ENCODE results near the gene TTLL4.
"Not testable (repeated sequence)": the region's sequence is repeated elsewhere in the genome, so short reads cannot be mapped to it uniquely, and the experiment has no call there.

TTLL4 gene, protein sequence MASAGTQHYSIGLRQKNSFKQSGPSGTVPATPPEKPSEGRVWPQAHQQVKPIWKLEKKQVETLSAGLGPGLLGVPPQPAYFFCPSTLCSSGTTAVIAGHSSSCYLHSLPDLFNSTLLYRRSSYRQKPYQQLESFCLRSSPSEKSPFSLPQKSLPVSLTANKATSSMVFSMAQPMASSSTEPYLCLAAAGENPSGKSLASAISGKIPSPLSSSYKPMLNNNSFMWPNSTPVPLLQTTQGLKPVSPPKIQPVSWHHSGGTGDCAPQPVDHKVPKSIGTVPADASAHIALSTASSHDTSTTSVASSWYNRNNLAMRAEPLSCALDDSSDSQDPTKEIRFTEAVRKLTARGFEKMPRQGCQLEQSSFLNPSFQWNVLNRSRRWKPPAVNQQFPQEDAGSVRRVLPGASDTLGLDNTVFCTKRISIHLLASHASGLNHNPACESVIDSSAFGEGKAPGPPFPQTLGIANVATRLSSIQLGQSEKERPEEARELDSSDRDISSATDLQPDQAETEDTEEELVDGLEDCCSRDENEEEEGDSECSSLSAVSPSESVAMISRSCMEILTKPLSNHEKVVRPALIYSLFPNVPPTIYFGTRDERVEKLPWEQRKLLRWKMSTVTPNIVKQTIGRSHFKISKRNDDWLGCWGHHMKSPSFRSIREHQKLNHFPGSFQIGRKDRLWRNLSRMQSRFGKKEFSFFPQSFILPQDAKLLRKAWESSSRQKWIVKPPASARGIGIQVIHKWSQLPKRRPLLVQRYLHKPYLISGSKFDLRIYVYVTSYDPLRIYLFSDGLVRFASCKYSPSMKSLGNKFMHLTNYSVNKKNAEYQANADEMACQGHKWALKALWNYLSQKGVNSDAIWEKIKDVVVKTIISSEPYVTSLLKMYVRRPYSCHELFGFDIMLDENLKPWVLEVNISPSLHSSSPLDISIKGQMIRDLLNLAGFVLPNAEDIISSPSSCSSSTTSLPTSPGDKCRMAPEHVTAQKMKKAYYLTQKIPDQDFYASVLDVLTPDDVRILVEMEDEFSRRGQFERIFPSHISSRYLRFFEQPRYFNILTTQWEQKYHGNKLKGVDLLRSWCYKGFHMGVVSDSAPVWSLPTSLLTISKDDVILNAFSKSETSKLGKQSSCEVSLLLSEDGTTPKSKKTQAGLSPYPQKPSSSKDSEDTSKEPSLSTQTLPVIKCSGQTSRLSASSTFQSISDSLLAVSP

DNA sequence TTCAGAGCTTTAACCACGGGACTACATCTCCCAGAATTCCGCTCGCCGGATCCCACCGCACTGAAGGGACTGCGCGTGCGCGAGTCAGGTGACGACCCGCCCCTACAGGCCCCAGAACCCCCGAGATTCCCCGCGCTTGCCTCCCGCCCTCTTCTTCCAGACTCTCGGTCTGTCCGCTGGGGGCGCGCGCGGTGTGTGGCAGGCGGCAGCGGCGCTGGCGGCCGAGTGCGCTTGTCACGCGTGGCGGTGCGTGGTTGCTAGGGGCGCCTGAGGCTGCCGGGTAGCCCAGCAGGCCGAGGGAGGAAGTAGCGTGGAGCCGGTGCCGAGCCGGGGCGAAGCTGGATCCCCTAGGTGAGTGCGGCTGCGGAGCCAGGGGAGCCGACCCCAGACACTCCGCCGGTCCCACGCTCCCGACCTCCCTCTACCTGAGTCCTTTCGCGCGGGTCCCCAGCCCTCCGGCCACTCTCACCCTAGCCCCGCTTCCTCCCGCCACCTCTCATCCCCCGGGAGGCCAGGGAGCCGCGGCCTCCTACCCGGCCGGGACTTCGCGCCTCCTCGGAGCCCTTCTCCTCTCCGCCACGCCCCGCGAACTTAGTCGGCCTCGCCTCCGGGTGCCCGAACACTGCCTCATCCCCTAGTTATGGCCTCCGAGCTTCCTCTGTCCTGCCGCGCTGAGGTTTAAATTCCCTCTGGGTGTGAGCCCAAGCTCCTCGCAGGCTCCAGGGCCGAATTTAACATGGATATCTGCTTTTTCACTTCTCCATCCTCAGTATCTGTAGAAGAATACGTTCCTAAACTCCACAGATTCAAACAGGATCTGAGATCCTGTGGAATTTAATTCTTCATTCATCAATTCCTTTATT, at the start of gene TTLL4:
Gene TTLL4, plus strand, starts transcription at position 149 of the 863 bp plus-strand sequence. CDS start 26,842 bp downstream, outside the sequence.
- Mint-ChIP-seq H3K9me3 (no peaks in the 10 kb centered on the region), H3K36me3 (ENCODE audit: low read depth) (peaks cover 5% of the 10 kb centered on the region), H3K27ac (peak within 1 kb of the TSS; percentile 89), H3K4me1 (ENCODE audit: low read depth) (peaks cover 22% of the 10 kb centered on the region), H3K4me3 (peak within 1 kb of the TSS; percentile 98), H3K27me3 (ENCODE audit: low read depth) (peaks cover 8% of the 10 kb centered on the region)
- peak; percentile 98 for DNase-seq (ENCODE audit: low spot score)

DNA sequence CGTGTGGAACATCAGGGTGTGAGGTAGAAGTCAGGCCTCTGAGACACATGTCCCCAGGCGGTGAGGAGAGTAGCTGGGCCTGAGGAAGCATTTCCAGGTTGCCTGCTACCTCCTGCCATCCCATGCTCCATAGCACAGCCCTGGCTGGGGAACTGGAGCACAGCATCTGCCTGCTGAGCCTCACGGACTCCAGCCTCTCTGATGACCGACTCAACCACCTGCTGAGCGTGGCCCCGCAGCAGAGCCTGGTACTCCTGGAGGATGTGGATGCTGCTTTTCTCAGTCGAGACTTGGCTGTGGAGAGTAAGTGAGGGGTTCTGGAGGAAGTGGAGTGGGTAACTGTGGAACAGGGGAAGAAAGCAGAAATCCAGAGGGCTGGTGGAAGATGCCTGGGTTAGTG, 48.3 kb upstream of the TTLL4 start:
- no peak overlapping the region for H3K4me3 Mint-ChIP-seq
- H3K4me1 Mint-ChIP-seq (ENCODE audit: low read depth): peaks cover 17% of the 10 kb centered on the region
- no peaks in the 10 kb centered on the region for H3K9me3 Mint-ChIP-seq
- H3K27ac Mint-ChIP-seq: no peak overlapping the region
- H3K27me3 Mint-ChIP-seq (ENCODE audit: low read depth): no peaks in the 10 kb centered on the region
- peaks cover 51% of the 10 kb centered on the region for H3K36me3 Mint-ChIP-seq (ENCODE audit: low read depth)
- no peak for DNase-seq (ENCODE audit: low spot score)

DNA sequence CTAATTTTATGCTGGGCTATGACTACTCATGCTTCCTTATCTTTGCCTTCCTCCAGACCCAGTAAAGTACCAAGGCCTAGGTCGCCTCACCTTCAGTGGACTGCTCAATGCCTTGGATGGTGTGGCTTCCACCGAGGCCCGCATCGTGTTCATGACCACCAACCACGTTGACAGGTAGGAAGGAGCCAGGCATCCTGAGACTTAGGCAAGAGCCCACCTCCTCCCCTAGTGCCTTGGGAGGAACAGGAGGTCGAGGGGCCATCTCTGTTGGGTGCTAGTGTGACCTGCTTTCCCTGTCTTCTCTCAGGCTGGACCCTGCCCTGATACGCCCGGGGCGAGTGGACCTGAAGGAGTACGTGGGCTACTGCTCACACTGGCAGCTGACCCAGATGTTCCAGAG, 47.8 kb upstream of the TTLL4 start:
- Mint-ChIP-seq H3K4me3 (no peak overlapping the region), H3K36me3 (ENCODE audit: low read depth) (peaks cover 50% of the 10 kb centered on the region), H3K27me3 (ENCODE audit: low read depth) (no peaks in the 10 kb centered on the region), H3K9me3 (no peaks in the 10 kb centered on the region), H3K4me1 (ENCODE audit: low read depth) (peaks cover 15% of the 10 kb centered on the region), H3K27ac (no peak overlapping the region)
- no peak for DNase-seq (ENCODE audit: low spot score)

DNA sequence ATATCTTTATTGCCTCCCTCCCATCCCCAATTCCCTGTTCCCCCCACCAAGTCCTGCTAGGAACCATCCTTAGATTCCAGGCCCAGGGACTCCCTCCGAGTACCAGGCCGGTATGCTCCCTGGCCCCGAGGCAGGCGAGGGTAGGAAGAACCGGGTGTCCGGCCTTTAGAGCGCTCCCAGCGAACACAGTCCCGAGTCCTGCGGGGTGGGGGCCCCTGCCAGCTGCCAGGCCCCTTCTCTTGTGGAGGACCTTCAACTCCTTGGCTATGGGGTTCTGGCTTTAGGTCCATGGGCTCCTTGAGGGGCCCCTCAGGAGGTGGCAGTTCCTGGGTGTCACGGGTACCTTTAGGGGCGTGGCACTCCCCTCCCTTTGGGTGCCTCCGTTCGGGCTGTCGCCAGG, 46.7 kb upstream of the TTLL4 start:
- no peak for DNase-seq (ENCODE audit: low spot score)
- Mint-ChIP-seq H3K9me3 (no peaks in the 10 kb centered on the region), H3K27ac (no peak overlapping the region), H3K36me3 (ENCODE audit: low read depth) (peaks cover 45% of the 10 kb centered on the region), H3K4me1 (ENCODE audit: low read depth) (peaks cover 10% of the 10 kb centered on the region), H3K4me3 (no peak overlapping the region), H3K27me3 (ENCODE audit: low read depth) (no peaks in the 10 kb centered on the region)

DNA sequence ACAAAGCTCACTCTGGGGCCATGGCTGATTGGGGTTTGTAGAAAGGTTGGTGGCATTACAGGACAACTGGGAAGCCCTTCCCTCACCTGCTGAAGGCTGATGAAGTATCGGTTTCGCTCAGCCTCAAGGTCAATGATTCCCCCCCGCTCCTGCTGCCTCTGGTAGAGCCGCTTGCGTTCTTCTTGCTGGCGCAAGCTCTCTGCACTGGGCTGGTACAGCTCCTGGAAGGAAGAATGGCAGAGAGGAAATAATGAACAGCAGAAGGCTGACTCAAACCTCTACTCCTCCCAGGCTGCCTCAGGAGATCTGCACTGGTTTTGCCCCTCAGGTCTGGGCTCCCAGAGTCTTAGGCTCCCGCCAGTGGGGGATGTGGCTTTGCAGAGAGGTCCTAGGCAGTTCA, 46.0 kb upstream of the TTLL4 start:
- no peaks in the 10 kb centered on the region for H3K9me3 Mint-ChIP-seq
- no peaks in the 10 kb centered on the region for H3K27me3 Mint-ChIP-seq (ENCODE audit: low read depth)
- peaks cover 9% of the 10 kb centered on the region for H3K4me1 Mint-ChIP-seq (ENCODE audit: low read depth)
- H3K36me3 Mint-ChIP-seq (ENCODE audit: low read depth): peaks cover 45% of the 10 kb centered on the region
- no peak overlapping the region for H3K27ac Mint-ChIP-seq
- no peak overlapping the region for H3K4me3 Mint-ChIP-seq
- DNase-seq (ENCODE audit: low spot score): no peak

DNA sequence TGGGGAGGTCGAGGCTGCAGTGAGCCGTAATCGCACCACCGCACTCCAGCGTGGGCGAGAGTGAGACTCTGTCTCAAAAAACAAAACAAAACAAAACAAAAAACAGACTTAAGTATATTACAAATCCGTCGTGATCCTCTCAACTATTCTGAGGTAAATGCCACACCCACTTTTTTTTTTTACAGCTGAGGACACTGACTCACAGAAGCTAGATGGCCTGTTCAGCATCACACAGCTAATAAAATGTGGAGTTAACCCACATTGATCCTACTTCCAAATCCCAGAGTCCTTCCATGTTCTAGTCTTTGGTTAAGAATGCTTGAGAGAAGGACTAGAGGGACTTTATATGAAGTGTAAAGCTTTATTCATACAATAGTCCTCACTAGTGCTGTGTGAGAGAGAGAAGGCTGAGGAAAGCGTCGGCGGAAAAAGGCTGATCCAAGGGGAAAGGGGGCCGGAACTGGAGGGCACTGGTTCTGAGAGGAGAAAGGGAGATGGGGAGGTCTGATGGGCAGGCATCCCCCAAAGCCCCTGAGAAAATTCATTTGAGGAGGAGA, 39.5 kb upstream of the TTLL4 start:
- H3K4me3 Mint-ChIP-seq: peak overlapping the region; percentile 99
- peaks cover 11% of the 10 kb centered on the region for H3K36me3 Mint-ChIP-seq (ENCODE audit: low read depth)
- no peaks in the 10 kb centered on the region for H3K9me3 Mint-ChIP-seq
- no peaks in the 10 kb centered on the region for H3K27me3 Mint-ChIP-seq (ENCODE audit: low read depth)
- peaks cover 20% of the 10 kb centered on the region for H3K4me1 Mint-ChIP-seq (ENCODE audit: low read depth)
- H3K27ac Mint-ChIP-seq: peak overlapping the region; percentile 92
- no peak for DNase-seq (ENCODE audit: low spot score)

DNA sequence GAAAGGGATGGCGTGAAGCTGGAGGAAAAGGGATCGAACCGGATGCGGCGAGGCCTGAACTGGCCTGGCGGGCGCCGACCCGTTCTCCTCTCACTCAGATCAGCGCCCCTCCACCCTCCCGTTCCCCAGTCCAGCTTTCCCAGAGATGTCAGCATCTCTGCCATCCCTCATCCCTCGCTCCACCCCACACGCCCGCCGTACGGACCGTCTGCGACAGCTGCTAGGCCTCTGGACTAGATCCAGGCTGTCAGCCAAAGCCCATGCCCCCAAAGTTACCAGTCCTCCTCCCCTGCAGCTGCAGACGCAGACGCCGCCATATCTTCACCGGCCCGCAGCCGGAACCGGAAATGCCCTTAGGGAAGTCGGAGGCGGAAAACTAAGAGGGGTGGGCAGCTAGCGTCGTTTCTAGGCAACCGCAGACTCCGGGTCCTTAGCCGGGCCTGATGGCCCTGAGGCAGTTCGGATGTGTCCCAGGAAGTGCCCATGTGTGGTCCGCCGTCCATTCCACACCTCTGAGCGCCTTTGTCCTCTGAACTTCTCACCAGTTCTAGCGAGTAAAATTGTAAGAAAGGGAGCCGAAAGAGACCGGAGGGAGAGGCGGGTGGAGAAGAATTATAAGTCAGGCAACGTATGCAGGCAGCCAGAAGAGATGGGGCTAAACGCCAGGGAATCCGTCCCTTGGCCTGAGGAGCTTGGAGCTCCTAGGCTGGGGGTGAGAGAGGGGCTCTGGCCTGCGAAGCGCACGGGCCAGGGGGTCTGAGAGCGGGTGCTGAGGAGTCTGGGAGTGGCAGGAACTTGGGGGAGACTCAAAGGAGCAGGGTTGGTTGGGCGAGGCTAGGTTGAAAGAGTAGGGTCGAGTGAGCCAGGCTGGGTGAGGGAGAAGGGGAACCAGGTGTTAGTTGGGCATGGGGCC, 38.7 kb upstream of the TTLL4 start, which contains the start of the genes RNF25 and STK36:
Gene RNF25, minus strand, starts transcription at position 349 of the 913 bp plus-strand sequence. Its CDS starts 32 bp downstream, at position 317.
Gene STK36, plus strand, starts transcription at position 433 of the 913 bp plus-strand sequence. CDS start 744 bp downstream, outside the sequence.
- DNase-seq (ENCODE audit: low spot score): peak; percentile 79
- Mint-ChIP-seq H3K27me3 (ENCODE audit: low read depth) (no peaks in the 10 kb centered on the region), H3K36me3 (ENCODE audit: low read depth) (peaks cover 6% of the 10 kb centered on the region), H3K27ac (peak within 1 kb of the TSS; percentile 92), H3K4me1 (ENCODE audit: low read depth) (peaks cover 20% of the 10 kb centered on the region), H3K9me3 (no peaks in the 10 kb centered on the region), H3K4me3 (peak within 1 kb of the TSS; percentile 99)

DNA sequence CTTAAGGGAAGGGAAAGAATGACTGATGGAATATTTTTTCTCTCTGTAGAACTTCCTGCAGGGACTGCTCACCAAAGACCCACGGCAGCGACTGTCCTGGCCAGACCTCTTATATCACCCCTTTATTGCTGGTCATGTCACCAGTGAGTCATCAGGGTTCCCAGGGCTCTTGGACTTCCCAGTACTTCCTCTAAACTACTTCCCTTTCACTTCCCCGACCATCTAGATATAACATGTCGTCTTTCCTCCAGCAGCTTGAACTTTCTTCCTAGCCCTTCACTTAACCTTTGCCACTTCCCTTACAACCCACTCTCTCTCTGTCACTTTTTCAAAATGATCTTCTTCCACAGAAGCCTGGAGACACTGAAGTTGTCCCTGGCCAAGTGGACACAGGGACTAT, 31.5 kb upstream of the TTLL4 start:
- H3K27me3 Mint-ChIP-seq (ENCODE audit: low read depth): no peaks in the 10 kb centered on the region
- no peaks in the 10 kb centered on the region for H3K36me3 Mint-ChIP-seq (ENCODE audit: low read depth)
- no peaks in the 10 kb centered on the region for H3K4me1 Mint-ChIP-seq (ENCODE audit: low read depth)
- no peak for DNase-seq (ENCODE audit: low spot score)
- no peak overlapping the region for H3K4me3 Mint-ChIP-seq
- H3K27ac Mint-ChIP-seq: no peak overlapping the region
- no peaks in the 10 kb centered on the region for H3K9me3 Mint-ChIP-seq

DNA sequence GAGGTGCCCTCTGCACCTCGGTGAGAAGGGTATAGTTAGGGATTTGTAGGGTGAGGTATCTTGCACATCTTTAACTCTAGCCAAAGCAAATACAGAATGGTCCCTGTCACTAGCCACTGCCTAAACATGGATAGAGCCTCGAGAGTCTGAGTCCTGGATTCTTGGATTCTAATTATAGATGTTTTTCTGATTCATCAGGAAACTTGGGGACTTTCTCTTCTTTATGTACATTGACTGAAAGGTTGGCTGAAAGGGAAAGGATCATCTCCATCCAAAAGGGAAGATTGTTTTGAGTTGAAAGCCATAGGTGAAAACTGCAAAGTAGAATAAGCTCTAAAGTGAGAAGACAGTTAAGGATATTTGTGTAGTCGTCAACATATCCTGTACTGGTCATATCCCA, 30.6 kb upstream of the TTLL4 start:
- Mint-ChIP-seq H3K4me1 (ENCODE audit: low read depth) (no peaks in the 10 kb centered on the region), H3K9me3 (no peaks in the 10 kb centered on the region), H3K27ac (no peak overlapping the region)

DNA sequence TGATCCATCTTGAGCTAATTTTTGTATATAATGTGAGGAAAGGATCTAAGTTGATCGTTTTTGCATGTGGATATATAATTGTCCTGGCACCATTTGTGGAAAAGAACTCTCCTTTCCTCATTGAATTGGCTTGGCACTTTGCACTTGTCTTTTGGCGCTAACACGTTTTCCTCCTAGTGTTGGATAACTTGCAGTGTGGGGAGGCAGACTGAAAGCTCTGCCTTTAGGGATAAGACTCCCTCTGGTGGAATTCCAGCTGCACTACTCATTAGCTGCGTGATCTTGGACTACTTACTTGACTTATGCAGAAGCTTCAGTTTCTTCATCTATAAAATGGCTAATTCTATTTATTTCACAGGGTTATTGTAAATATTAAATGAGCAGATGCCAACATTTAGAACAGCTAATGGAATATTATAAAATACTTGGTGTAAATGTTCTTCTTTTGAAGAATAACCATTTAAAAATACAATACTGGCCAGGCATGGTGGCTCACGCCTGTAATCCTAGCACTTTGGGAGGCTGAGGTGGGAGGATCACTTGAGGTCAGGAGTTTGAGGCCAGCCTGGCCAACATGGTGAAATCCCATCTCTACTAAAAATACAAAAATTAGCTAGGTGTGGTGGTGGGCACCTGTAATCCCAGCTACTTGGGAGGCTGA, 23.1 kb upstream of the TTLL4 start:
- H3K9me3 Mint-ChIP-seq; H3K4me3 Mint-ChIP-seq; H3K4me1 Mint-ChIP-seq (ENCODE audit: low read depth); H3K27me3 Mint-ChIP-seq (ENCODE audit: low read depth); H3K27ac Mint-ChIP-seq; H3K36me3 Mint-ChIP-seq (ENCODE audit: low read depth): not testable (repeated sequence)
- DNase-seq (ENCODE audit: low spot score): peak; percentile 10

More for the DNA sequence above, 30.6 kb upstream of the TTLL4 start:
- no peaks in the 10 kb centered on the region for H3K36me3 Mint-ChIP-seq (ENCODE audit: low read depth)
- DNase-seq (ENCODE audit: low spot score): no peak
- H3K27me3 Mint-ChIP-seq (ENCODE audit: low read depth): no peaks in the 10 kb centered on the region
- H3K4me3 Mint-ChIP-seq: no peak overlapping the region

DNA sequence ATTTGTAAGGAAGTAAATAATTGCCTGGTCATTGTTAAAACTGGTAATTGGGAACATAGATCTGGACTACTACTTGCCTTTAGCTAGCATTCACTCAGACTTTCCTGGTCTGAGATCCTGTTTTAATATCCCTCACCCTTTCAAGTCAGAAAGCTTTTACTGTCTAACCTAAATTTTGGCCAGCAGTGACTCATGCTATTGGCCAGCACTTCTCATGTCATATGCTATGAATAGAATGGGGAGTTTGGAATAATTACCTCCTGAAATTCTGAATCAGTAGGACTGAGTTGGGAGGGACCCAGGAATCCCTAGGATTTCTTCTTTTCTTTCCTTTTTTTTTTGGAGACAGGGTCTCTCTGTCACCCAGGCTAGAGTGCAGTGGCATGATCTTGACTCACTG, 19.4 kb upstream of the TTLL4 start:
- Mint-ChIP-seq H3K36me3 (ENCODE audit: low read depth) (no peaks in the 10 kb centered on the region), H3K4me1 (ENCODE audit: low read depth) (peaks cover 3% of the 10 kb centered on the region), H3K27ac (no peak overlapping the region), H3K27me3 (ENCODE audit: low read depth) (no peaks in the 10 kb centered on the region), H3K9me3 (no peaks in the 10 kb centered on the region), H3K4me3 (no peak overlapping the region)
- no peak for DNase-seq (ENCODE audit: low spot score)

Data from T-helper 2 cell treated with Interferon-gamma antibody and Interleukin-4, amounts not matched to agents 5 μg/mL and 100 μg/mL, for 36 hours (primary cell).